Psoas muscle (tissue), 8 donors: ENCODE measurements around the gene GPD1. TPM values are rescaled to one million over a fixed set of nuclear protein-coding genes. Genes with fewer than 3 reads are reported as not detected.

Experiments
- ATAC-seq, 4 donors: fragments of 200-7000 bp; cut with Tn5 transposase; one replicate each; pipeline ENCODE4 v1.9.1; 2020; ENCODE audit warnings: moderate library complexity in 3 of 4, mild to moderate bottlenecking in 2 of 4
- DNase-seq, 2 donors: peaks; one replicate each; pipeline ENCODE4 v3.0.0-alpha.2; 2020
- H3K27ac ChIP-seq: fragments of 200-600 bp; one replicate; pipeline ENCODE4 v1.8.0; 2022
- H3K27me3 ChIP-seq, 3 donors: fragments of 200-600 bp in 1 of 3; one replicate each; pipeline versions ENCODE4 v1.6.1 to v1.8.0; 2013 to 2022; ENCODE audit warnings: low read length in 2 of 3, mild to moderate bottlenecking in 2 of 3, moderate library complexity in 1 of 3; ENCODE audit not compliant: insufficient read depth in 3 of 3
- H3K36me3 ChIP-seq, 2 donors: fragments of 200-600 bp in 1 of 2; one replicate each; pipeline versions ENCODE4 v1.6.1 to v1.8.0; 2013 to 2022; ENCODE audit warnings: low read depth in 1 of 2, mild to moderate bottlenecking in 1 of 2, moderate library complexity in 1 of 2; ENCODE audit not compliant: insufficient read depth in 1 of 2
- H3K4me1 ChIP-seq: fragments of 200-600 bp; one replicate; pipeline ENCODE4 v1.8.0; 2022
- H3K4me3 ChIP-seq: fragments of 200-600 bp; one replicate; pipeline ENCODE4 v1.8.0; 2022; ENCODE audit warnings: mild to moderate bottlenecking
- H3K9me3 ChIP-seq: fragments of 200-600 bp; one replicate; pipeline ENCODE4 v1.8.0; 2022
- WGBS, 3 donors: extraction: QIAGEN DNeasy Blood & Tissue Kit; methylation state at CpG; one replicate each; pipeline versions ENCODE4 v1.1.6 to v1.1.7; 2013; 5-methylcytosine and 5-hydroxymethylcytosine counted together
- intact Hi-C, 2 donors: fragments of 100-400 bp; cut with DNase I; formaldehyde crosslinking; loops; one replicate each; pipeline versions ENCODE4 v1.11.0 to v1.14.2; 2022
- polyA plus RNA-seq, 3 donors: library from polyadenylated mRNA; stranded (reverse); fragments of 200-250 nt; gene quantifications; one replicate each; pipeline ENCODE4 v1.2.3, GENCODE V29; 2013
- total RNA-seq, 4 donors: library from RNA; stranded (reverse); fragmentation: NEBNext Ultra II Directional in 2 of 4; extraction: Animal tissue kit (Norgen Biotek cat#: 25700) in 2 of 4; gene quantifications; one replicate each; pipeline versions ENCODE4 v1.2.1 to v1.2.4, GENCODE V29; 2021 to 2023
- TF ChIP-seq, protein P1 (sequence below): fragments of 200-600 bp; IDR thresholded peaks from one replicate; pipeline ENCODE4 v1.8.0; 2022; ENCODE audit warnings: antibody characterized with exemption
- donor health status: healthy with polysubstance abuse.
- donor health status: DM: no; HTN: no; CAD: no; lungs with moderate emphysema.
- donor health status: Bipolar disorder and iron deficiency.
- donor health status: healthy.
- donor health status: DM: yes; HTN: yes; CAD: no.
- donor health status: DM: no; HTN: no; CAD: no.
- donor health status: DM: no; HTN: no; CAD: no.
- donor health status: DM: yes; HTN: yes; CAD: no.

Gene GPD1
- total and polyA plus RNA-seq, 7 donors = 17.4 to 221 (median 120) TPM

DNA sequence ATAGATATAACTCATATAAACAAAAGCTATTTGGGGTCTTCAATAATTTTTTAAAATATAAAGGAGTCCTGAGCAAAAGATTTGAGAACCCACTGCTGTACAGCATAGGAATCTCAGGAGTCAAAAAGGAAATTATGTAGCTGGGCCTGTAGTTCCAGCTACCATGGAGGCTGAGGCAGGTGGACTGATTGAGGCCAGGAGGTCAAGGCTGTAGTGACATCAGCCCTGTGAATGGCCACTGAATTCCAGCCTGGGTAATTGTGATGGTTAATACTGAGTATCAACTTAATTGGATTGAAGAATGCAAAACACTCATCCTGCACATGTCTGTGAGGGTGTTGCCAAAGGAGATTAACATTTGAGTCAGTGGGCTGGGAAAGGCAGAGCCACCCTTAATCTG, 52.8 kb downstream of the GPD1 start:
- Histone ChIP-seq H3K4me3 (no peak overlapping the region), H3K9me3 (no peaks in the 10 kb centered on the region), H3K27me3 (no peaks in the 10 kb centered on the region), H3K4me1 (no peaks in the 10 kb centered on the region), H3K36me3 (no peaks in the 10 kb centered on the region), H3K27ac (no peak overlapping the region)
- DNase-seq = no peak
- ATAC-seq = no peak
- TF ChIP-seq, protein P1, sequence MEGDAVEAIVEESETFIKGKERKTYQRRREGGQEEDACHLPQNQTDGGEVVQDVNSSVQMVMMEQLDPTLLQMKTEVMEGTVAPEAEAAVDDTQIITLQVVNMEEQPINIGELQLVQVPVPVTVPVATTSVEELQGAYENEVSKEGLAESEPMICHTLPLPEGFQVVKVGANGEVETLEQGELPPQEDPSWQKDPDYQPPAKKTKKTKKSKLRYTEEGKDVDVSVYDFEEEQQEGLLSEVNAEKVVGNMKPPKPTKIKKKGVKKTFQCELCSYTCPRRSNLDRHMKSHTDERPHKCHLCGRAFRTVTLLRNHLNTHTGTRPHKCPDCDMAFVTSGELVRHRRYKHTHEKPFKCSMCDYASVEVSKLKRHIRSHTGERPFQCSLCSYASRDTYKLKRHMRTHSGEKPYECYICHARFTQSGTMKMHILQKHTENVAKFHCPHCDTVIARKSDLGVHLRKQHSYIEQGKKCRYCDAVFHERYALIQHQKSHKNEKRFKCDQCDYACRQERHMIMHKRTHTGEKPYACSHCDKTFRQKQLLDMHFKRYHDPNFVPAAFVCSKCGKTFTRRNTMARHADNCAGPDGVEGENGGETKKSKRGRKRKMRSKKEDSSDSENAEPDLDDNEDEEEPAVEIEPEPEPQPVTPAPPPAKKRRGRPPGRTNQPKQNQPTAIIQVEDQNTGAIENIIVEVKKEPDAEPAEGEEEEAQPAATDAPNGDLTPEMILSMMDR = no peak
- intact Hi-C loops = no loop called here

DNA sequence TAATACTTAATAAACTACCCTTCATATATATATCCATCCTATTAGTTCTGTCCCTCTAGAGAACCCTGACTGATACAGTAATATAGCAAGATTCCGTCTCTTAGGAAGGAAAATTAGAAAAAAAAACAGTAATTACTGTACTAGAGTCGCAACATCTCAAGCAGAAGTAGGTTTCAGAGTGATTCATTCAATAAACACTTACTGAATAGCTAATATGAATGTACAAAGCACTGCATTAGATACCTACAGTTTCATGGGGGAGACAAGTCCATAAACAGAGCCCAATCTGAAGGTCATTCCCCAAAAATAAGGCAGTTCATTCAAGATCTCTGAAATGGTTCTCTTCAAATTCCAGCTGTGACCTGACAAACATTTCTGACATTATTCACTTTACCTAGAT, 53.5 kb downstream of the GPD1 start:
- H3K9me3 ChIP-seq = no peaks in the 10 kb centered on the region
- H3K27me3 ChIP-seq = no peaks in the 10 kb centered on the region
- ATAC-seq = no peak
- TF ChIP-seq, protein P1 = no peak
- intact Hi-C loops = no loop called here
- no peaks in the 10 kb centered on the region for H3K36me3 ChIP-seq
- no peak overlapping the region for H3K27ac ChIP-seq
- no peaks in the 10 kb centered on the region for H3K4me1 ChIP-seq
- H3K4me3 ChIP-seq = no peak overlapping the region
- WGBS, 3 donors = 86 to 98% (median 96%) methylated on average over 2 of the region's 2 CpGs
- no peak for DNase-seq

DNA sequence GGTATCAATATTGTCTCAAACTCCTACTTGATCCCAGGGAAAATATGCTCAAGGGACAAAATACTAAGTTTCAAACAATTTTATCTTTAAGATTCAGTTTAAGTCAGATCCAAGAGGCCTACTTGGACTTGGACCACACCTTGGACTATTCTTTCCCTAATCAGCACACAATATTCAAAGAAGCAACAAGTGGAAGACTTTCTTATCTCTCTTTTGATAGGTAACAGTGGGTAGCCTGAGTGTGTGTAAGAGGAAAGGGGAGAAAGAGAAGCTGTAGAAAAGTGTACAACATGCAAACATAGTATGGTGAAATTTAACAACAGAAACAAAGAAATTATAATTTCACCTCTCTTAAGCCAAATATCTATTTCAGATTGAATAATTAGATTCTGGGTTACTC, 56.8 kb downstream of the GPD1 start:
- H3K27me3 ChIP-seq = no peaks in the 10 kb centered on the region
- DNase-seq (no peak), ATAC-seq (no peak)
- H3K36me3 ChIP-seq = no peaks in the 10 kb centered on the region
- H3K9me3 ChIP-seq = no peaks in the 10 kb centered on the region
- TF ChIP-seq, protein P1 = no peak
- H3K27ac ChIP-seq = no peak overlapping the region
- H3K4me1 ChIP-seq = no peaks in the 10 kb centered on the region
- intact Hi-C loops = loop anchor here in 1 of 2 donors (10.0 kb wide), 1 partner anchor 196 kb away; the partner anchor contains the start of gene AQP5
- no peak overlapping the region for H3K4me3 ChIP-seq

Other genes with a start within 250 kb of the GPD1 start
- gene FAIM2, start 200.1 kb upstream of the GPD1 start, total RNA-seq = 1 to 10 TPM in 1 of 4 donors, under 1 TPM in 2, not detected in 1; 0.22 to 1.1 (median 0.58) TPM
- under 1 TPM in 2 of 3 donors, not detected in 1; 0.57 to 0.70 TPM for gene FAIM2, start 200.1 kb upstream of the GPD1 start, polyA plus RNA-seq
- gene AQP2, start 153.3 kb upstream of the GPD1 start, total RNA-seq = not detected
- gene AQP2, start 153.3 kb upstream of the GPD1 start, polyA plus RNA-seq = not detected
- not detected for gene AQP5, start 142.1 kb upstream of the GPD1 start, total RNA-seq
- under 1 TPM in 1 of 3 donors, not detected in 2; 0.05 TPM for gene AQP5, start 142.1 kb upstream of the GPD1 start, polyA plus RNA-seq
- not detected for gene AQP6, start 131.1 kb upstream of the GPD1 start, total RNA-seq
- under 1 TPM in 1 of 3 donors, not detected in 2; 0.04 TPM for gene AQP6, start 131.1 kb upstream of the GPD1 start, polyA plus RNA-seq
- 1 to 10 TPM; 4.6 to 6.1 (median 5.2) TPM for gene RACGAP1, start 78.5 kb upstream of the GPD1 start, total RNA-seq
- 10 to 100 TPM in 1 of 3 donors, 1 to 10 TPM in 2; 3.4 to 15.3 (median 5.5) TPM for gene RACGAP1, start 78.5 kb upstream of the GPD1 start, polyA plus RNA-seq
- gene ASIC1, start 46.4 kb upstream of the GPD1 start, total RNA-seq = under 1 TPM; 0.32 to 0.82 (median 0.60) TPM
- under 1 TPM; 0.20 to 0.29 (median 0.25) TPM for gene ASIC1, start 46.4 kb upstream of the GPD1 start, polyA plus RNA-seq
- 10 to 100 TPM; 14.2 to 21.1 (median 17.9) TPM for gene SMARCD1, start 18.7 kb upstream of the GPD1 start, total RNA-seq
- gene SMARCD1, start 18.7 kb upstream of the GPD1 start, polyA plus RNA-seq = 10 to 100 TPM; 11.7 to 20.4 (median 12.3) TPM
- gene COX14, start 8.2 kb downstream of the GPD1 start, total RNA-seq = 100 to 1,000 TPM; 101 to 141 (median 115) TPM
- 100 to 1,000 TPM; 132 to 173 (median 132) TPM for gene COX14, start 8.2 kb downstream of the GPD1 start, polyA plus RNA-seq
- gene CERS5, start 63.4 kb downstream of the GPD1 start, total RNA-seq = 10 to 100 TPM in 1 of 4 donors, 1 to 10 TPM in 3; 5.2 to 10.7 (median 6.6) TPM
- gene CERS5, start 63.4 kb downstream of the GPD1 start, polyA plus RNA-seq = 1 to 10 TPM; 7.2 to 8.2 (median 7.5) TPM
- gene LIMA1, start 179.5 kb downstream of the GPD1 start, total RNA-seq = 10 to 100 TPM in 3 of 4 donors, 1 to 10 TPM in 1; 8.3 to 25.3 (median 17.5) TPM
- gene LIMA1, start 179.5 kb downstream of the GPD1 start, polyA plus RNA-seq = 1 to 10 TPM; 5.6 to 9.0 (median 8.1) TPM